Epithelial cell of proximal tubule (primary cell): Measurements from ENCODE around the gene UBR3. TPM values are rescaled to one million over a fixed set of nuclear protein-coding genes. Genes with fewer than 3 reads are reported as not detected.
"Not testable (repeated sequence)": the region's sequence is repeated elsewhere in the genome, so short reads cannot be mapped to it uniquely, and the experiment has no call there.

Experiments
- DNase-seq: peaks from one replicate; pipeline ENCODE4 v3.0.0-alpha.2; 2011; ENCODE audit warnings: low read depth
- H3K4me3 ChIP-seq: 2 replicates; pipeline ENCODE4 v1.5.1; 2011; ENCODE audit warnings: low read depth, mild to moderate bottlenecking, low read length
- CTCF ChIP-seq: conservative IDR thresholded peaks from 2 replicates; pipeline ENCODE4 v1.5.1; 2012; ENCODE audit warnings: low read depth, mild to moderate bottlenecking, low read length
- total RNA-seq: library from RNA; depleted of rRNA; stranded (reverse); fragments of >200 nt; gene quantifications from 2 replicates; pipeline ENCODE4 v1.2.3, GENCODE V29; 2015

Gene UBR3
- total RNA-seq, 1 donor from 2014 or later, result 10.7 TPM

- no peak for DNase-seq
- H3K4me3 ChIP-seq, result no peak overlapping the region
- TF ChIP-seq CTCF, result peak; percentile 50
Observed at GRCh38 chr2:169877398-169877797, 50.1 kb downstream of the UBR3 start.

GRCh38 chr2:169887120-169887519 lies 59.9 kb downstream of the UBR3 start:
- H3K4me3 ChIP-seq, result no peak overlapping the region
- TF ChIP-seq CTCF, result no peak
- DNase-seq, result no peak

- no peak for TF ChIP-seq CTCF
- DNase-seq, result no peak
- H3K4me3 ChIP-seq, result no peak overlapping the region
Observed at GRCh38 chr2:169891593-169892298, 64.5 kb downstream of the UBR3 start.

GRCh38 chr2:169892951-169893350 lies 65.7 kb downstream of the UBR3 start:
- DNase-seq, result no peak
- no peak overlapping the region for H3K4me3 ChIP-seq
- TF ChIP-seq CTCF, result no peak

- H3K4me3 ChIP-seq, result no peak overlapping the region
- no peak for TF ChIP-seq CTCF
- DNase-seq, result no peak
Observed at GRCh38 chr2:169895294-169895985, 68.2 kb downstream of the UBR3 start.

- TF ChIP-seq CTCF, result no peak
- H3K4me3 ChIP-seq, result no peak overlapping the region
- no peak for DNase-seq
Observed at GRCh38 chr2:169897834-169898233, 70.6 kb downstream of the UBR3 start.

- not testable (repeated sequence) for H3K4me3 ChIP-seq, DNase-seq
Observed at GRCh38 chr2:169900103-169900502, 72.8 kb downstream of the UBR3 start.
